Measurements from ENCODE around the gene ERF.

DNA sequence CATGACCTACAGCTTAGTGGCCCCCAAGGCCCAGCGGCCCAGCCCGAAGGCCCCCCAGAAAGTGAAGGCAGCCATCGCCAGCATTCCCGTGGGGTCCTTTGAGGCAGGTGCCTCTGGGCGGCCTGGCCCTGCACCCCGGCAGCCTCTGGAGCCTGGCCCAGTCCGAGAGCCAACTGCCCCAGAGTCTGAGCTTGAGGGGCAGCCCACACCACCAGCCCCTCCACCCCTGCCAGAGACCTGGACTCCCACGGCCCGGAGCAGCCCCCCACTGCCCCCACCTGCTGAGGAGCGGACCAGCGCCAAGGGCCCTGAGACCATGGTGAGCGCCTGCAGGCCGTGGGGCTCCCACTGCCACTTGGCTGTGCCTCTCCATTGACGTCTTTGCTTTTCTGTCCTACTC, 38.0 kb upstream of the ERF start:
- TF ChIP-seq, protein P1, sequence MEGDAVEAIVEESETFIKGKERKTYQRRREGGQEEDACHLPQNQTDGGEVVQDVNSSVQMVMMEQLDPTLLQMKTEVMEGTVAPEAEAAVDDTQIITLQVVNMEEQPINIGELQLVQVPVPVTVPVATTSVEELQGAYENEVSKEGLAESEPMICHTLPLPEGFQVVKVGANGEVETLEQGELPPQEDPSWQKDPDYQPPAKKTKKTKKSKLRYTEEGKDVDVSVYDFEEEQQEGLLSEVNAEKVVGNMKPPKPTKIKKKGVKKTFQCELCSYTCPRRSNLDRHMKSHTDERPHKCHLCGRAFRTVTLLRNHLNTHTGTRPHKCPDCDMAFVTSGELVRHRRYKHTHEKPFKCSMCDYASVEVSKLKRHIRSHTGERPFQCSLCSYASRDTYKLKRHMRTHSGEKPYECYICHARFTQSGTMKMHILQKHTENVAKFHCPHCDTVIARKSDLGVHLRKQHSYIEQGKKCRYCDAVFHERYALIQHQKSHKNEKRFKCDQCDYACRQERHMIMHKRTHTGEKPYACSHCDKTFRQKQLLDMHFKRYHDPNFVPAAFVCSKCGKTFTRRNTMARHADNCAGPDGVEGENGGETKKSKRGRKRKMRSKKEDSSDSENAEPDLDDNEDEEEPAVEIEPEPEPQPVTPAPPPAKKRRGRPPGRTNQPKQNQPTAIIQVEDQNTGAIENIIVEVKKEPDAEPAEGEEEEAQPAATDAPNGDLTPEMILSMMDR (IDR thresholded peaks at IDR 0.05; ENCODE audit: low read depth, low read length, missing input control) = no peak
- TF ChIP-seq, protein P2, sequence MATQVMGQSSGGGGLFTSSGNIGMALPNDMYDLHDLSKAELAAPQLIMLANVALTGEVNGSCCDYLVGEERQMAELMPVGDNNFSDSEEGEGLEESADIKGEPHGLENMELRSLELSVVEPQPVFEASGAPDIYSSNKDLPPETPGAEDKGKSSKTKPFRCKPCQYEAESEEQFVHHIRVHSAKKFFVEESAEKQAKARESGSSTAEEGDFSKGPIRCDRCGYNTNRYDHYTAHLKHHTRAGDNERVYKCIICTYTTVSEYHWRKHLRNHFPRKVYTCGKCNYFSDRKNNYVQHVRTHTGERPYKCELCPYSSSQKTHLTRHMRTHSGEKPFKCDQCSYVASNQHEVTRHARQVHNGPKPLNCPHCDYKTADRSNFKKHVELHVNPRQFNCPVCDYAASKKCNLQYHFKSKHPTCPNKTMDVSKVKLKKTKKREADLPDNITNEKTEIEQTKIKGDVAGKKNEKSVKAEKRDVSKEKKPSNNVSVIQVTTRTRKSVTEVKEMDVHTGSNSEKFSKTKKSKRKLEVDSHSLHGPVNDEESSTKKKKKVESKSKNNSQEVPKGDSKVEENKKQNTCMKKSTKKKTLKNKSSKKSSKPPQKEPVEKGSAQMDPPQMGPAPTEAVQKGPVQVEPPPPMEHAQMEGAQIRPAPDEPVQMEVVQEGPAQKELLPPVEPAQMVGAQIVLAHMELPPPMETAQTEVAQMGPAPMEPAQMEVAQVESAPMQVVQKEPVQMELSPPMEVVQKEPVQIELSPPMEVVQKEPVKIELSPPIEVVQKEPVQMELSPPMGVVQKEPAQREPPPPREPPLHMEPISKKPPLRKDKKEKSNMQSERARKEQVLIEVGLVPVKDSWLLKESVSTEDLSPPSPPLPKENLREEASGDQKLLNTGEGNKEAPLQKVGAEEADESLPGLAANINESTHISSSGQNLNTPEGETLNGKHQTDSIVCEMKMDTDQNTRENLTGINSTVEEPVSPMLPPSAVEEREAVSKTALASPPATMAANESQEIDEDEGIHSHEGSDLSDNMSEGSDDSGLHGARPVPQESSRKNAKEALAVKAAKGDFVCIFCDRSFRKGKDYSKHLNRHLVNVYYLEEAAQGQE (IDR thresholded peaks at IDR 0.05) = no peak
- TF ChIP-seq JUND (IDR thresholded peaks at IDR 0.05) (no peak), TAF1 (conservative IDR thresholded peaks at IDR 0.05) (no peak), RAD21 (IDR thresholded peaks at IDR 0.05) (no peak), EGR1 (IDR thresholded peaks at IDR 0.05; ENCODE audit: low read depth in 2 of 2) (no peak), MAX (IDR thresholded peaks at IDR 0.05) (no peak), YY1 (IDR thresholded peaks at IDR 0.05) (no peak)

Measured in liver (tissue), 3 donors.